ENCODE measurements around the gene KCNJ12.

GRCh38 chr17:21388066-21388465, 11.9 kb downstream of the KCNJ12 start:
- no peak for TF ChIP-seq CTCF (IDR thresholded peaks at IDR 0.05)
- no peak for TF ChIP-seq POLR2A (IDR thresholded peaks at IDR 0.05)

Measured in transverse colon (tissue), 3 donors.